ENCODE measurements around the gene DAZAP2. TPM values are rescaled to one million over a fixed set of nuclear protein-coding genes. Genes with fewer than 3 reads are reported as not detected.
A peak's percentile ranks its signal among the peaks of the same experiment; 100 is the strongest.

Gene DAZAP2
- total and polyA plus RNA-seq, 9 of the 15 experiments (the other 6 are each of a cell fraction or from before 2014, with no cell fraction given) = 116 to 668 (median 227) TPM

DNA sequence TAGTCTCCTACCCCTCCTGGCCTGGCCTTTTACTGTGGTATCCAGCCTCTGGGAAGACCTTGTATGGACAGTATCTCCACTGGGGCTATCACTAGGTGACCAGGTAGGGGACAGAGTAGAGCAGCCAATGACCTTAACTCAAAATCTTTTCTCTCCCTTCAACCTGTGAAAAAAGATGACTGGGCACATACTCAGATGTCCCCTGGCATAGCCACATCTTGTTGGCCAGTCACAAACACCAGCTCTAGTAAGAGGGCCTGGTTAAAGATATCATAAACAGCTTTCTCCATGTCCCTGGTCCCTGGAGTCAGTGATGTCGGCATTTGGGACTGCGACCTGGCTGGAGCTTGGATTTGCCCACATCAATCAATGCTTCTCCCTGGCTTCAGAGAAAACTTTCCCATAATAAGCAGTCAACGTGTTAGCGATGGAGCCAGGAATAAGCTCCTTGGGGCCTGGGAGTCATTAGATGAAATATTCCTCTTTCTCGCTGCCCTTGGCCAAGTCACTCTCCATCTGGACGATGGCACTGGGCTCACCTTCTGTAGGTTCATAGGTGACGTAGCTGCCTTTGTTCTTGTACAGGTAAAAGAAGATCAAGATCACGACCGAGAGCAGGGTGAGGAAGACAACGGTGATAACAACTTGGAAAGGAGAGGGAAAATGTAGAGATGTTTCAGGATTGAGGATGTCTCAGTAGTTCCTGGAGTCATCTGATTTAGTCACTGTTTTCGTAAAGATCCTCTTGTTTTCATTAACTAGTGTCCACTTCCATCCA lies 7.0 kb downstream of the DAZAP2 start:
- peak; percentile 11 for FAIRE-seq
- BruUV-seq (replicated peaks) = TSS peak; percentile 58
- H3K36me3 ChIP-seq (ENCODE audit: control insufficient read depth, insufficient read depth, low read length) = peaks cover 59% of the 10 kb centered on the region
- peaks cover 0 to 28% of the 10 kb centered on the region in 2 experiments; a peak in 3 of 5 replicates for H3K4me1 ChIP-seq (replicated peaks in 1 of 2; ENCODE audit: control insufficient read depth in 2 of 2, insufficient read depth in 2 of 2, low read length in 2 of 2)
- peak overlapping the region in 1 of 2 experiments; percentile 44; a peak in 1 of 4 replicates for H3K9ac ChIP-seq (ENCODE audit: insufficient read depth in 1 of 2, low read depth in 2 of 2, low read length in 2 of 2)
- no peak overlapping the region for H3K4me3 ChIP-seq
- H4K20me1 ChIP-seq (replicated peaks; ENCODE audit: control insufficient read depth, insufficient read depth, low read length) = no peaks in the 10 kb centered on the region
- H2AFZ ChIP-seq (ENCODE audit: low read depth, low read length) = peak overlapping the region; percentile 75
- 75% methylated on average over 11 of the region's 11 CpGs for WGBS (ENCODE audit: insufficient coverage, low coverage, missing lambda C conversion rate)
- H3K79me2 ChIP-seq (ENCODE audit: control insufficient read depth, insufficient read depth, low read length) = peaks cover 13% of the 10 kb centered on the region; the same call in 1 of the 3 replicates
- no peaks in the 10 kb centered on the region for H3K9me1 ChIP-seq (ENCODE audit: control insufficient read depth, insufficient read depth, low read length)
- in situ Hi-C loops (cut with MboI) = no loop called here
- no peaks in the 10 kb centered on the region for H3K27me3 ChIP-seq (ENCODE audit: control insufficient read depth in 2 of 2, insufficient read depth in 2 of 2, low read length in 2 of 2)
- peak overlapping the region; percentile 74; the same call in 1 of the 2 replicates for H3K4me2 ChIP-seq (ENCODE audit: insufficient read depth, low read length)
- peak overlapping the region; percentile 76 for H3K27ac ChIP-seq (ENCODE audit: extremely low read depth, low read depth, low read length)
- ChIA-PET POLR2A (interaction anchor here (0.8 to 1.6 kb wide), 8 partner anchors 10 to 163 kb away, joined by 3 to 5 read pairs (median 3); partner anchors contain the start of gene CSRNP2), CTCF (ENCODE audit: low intra/inter-chr PET ratio) (no interaction called here)
- H3K9me3 ChIP-seq (replicated peaks; ENCODE audit: control insufficient read depth, insufficient read depth, low read depth, low read length) = no peaks in the 10 kb centered on the region
- ATAC-seq = peak; percentile 15
- intact Hi-C loops (cut with micrococcal nuclease) = loop anchor here (2.0 kb wide), 3 partner anchors 73 to 421 kb away; partner anchors contain the start of gene TFCP2
- no peak for DNase-seq (ENCODE audit: extremely low read depth in 1 of 4, low spot score in 3 of 4)
- TF ChIP-seq AFF4 (CRISPR knock-in tag; IDR thresholded peaks at IDR 0.05) (0 out of 2 replicates have a peak, but pooled peaks have one; percentile 47), NR2C2 (CRISPR knock-in tag; IDR thresholded peaks at IDR 0.05) (no peak), NR2C2 (tag; IDR thresholded peaks at IDR 0.05) (0 out of 2 replicates have a peak, but pooled peaks have one; percentile 42), POLR2G (IDR thresholded peaks at IDR 0.05; ENCODE audit: low read depth, low read length) (peak; percentile 36; the same call in 1 of the 2 replicates), GTF2F1 (IDR thresholded peaks at IDR 0.05; ENCODE audit: low read depth, low read length) (no peak), ZBTB7A (IDR thresholded peaks at IDR 0.05; ENCODE audit: borderline replicate concordance, control insufficient read depth, low read depth, low read length) (no peak), ELF1 (tag; IDR thresholded peaks at IDR 0.05) (no peak), HMG20B (CRISPR knock-in tag; IDR thresholded peaks at IDR 0.05) (no peak), PTTG1 (tag; IDR thresholded peaks at IDR 0.05; ENCODE audit: low read depth) (0 out of 2 replicates have a peak, but pooled peaks have one; percentile 11), DMBX1 (CRISPR knock-in tag; IDR thresholded peaks at IDR 0.05; ENCODE audit: borderline replicate concordance) (peak; percentile 22; the same call in 1 of the 2 replicates), ZNF316 (IDR thresholded peaks at IDR 0.05) (peak; percentile 53), ZNF124 (CRISPR knock-in tag; IDR thresholded peaks at IDR 0.05) (no peak)
- TF ChIP-seq, protein P1, sequence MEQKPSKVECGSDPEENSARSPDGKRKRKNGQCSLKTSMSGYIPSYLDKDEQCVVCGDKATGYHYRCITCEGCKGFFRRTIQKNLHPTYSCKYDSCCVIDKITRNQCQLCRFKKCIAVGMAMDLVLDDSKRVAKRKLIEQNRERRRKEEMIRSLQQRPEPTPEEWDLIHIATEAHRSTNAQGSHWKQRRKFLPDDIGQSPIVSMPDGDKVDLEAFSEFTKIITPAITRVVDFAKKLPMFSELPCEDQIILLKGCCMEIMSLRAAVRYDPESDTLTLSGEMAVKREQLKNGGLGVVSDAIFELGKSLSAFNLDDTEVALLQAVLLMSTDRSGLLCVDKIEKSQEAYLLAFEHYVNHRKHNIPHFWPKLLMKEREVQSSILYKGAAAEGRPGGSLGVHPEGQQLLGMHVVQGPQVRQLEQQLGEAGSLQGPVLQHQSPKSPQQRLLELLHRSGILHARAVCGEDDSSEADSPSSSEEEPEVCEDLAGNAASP (IDR thresholded peaks at IDR 0.05) = no peak
- TF ChIP-seq, protein P2, sequence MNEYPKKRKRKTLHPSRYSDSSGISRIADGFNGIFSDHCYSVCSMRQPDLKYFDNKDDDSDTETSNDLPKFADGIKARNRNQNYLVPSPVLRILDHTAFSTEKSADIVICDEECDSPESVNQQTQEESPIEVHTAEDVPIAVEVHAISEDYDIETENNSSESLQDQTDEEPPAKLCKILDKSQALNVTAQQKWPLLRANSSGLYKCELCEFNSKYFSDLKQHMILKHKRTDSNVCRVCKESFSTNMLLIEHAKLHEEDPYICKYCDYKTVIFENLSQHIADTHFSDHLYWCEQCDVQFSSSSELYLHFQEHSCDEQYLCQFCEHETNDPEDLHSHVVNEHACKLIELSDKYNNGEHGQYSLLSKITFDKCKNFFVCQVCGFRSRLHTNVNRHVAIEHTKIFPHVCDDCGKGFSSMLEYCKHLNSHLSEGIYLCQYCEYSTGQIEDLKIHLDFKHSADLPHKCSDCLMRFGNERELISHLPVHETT (CRISPR knock-in tag; conservative IDR thresholded peaks at IDR 0.05 in 1 of 2, IDR thresholded peaks at IDR 0.05 in 1 of 2) = no peak

All from K562 (cell line).